Kidney epithelial cell (primary cell): ENCODE measurements around the gene BRAT1. TPM values are rescaled to one million over a fixed set of nuclear protein-coding genes. Genes with fewer than 3 reads are reported as not detected.

Experiments used
- DNase-seq: peaks from one replicate; pipeline ENCODE4 v3.0.0-alpha.2; 2010; ENCODE audit warnings: low read depth
- H3K27me3 ChIP-seq: 2 replicates; pipeline ENCODE4 v1.6.0; 2011; ENCODE audit warnings: low read length; ENCODE audit not compliant: control insufficient read depth, insufficient read depth
- H3K36me3 ChIP-seq: 2 replicates; pipeline ENCODE4 v1.5.1; 2011; ENCODE audit warnings: low read length; ENCODE audit not compliant: control insufficient read depth, insufficient read depth
- H3K4me3 ChIP-seq: 2 replicates; pipeline ENCODE4 v1.5.1; 2011; ENCODE audit warnings: low read depth, mild to moderate bottlenecking, control low read depth, low read length
- total RNA-seq: library from RNA; depleted of rRNA; stranded (reverse); fragments of >200 nt; gene quantifications from 2 replicates; pipeline ENCODE4 v1.2.3, GENCODE V29; 2015
- TF ChIP-seq, protein P1 (sequence below): IDR thresholded peaks from 2 replicates; pipeline ENCODE4 v1.5.1; 2011; ENCODE audit warnings: mild to moderate bottlenecking, moderate library complexity, low read length, control low read depth, inconsistent platforms; ENCODE audit not compliant: insufficient read depth, poor library complexity, severe bottlenecking

Gene BRAT1
- total RNA-seq, 1 donor from 2014 or later, result 40.1 TPM

GRCh38 chr7:2601065-2601464 is 45.7 kb upstream of the BRAT1 start:
- H3K36me3 ChIP-seq, result peaks cover 1% of the 10 kb centered on the region
- TF ChIP-seq, protein P1, sequence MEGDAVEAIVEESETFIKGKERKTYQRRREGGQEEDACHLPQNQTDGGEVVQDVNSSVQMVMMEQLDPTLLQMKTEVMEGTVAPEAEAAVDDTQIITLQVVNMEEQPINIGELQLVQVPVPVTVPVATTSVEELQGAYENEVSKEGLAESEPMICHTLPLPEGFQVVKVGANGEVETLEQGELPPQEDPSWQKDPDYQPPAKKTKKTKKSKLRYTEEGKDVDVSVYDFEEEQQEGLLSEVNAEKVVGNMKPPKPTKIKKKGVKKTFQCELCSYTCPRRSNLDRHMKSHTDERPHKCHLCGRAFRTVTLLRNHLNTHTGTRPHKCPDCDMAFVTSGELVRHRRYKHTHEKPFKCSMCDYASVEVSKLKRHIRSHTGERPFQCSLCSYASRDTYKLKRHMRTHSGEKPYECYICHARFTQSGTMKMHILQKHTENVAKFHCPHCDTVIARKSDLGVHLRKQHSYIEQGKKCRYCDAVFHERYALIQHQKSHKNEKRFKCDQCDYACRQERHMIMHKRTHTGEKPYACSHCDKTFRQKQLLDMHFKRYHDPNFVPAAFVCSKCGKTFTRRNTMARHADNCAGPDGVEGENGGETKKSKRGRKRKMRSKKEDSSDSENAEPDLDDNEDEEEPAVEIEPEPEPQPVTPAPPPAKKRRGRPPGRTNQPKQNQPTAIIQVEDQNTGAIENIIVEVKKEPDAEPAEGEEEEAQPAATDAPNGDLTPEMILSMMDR, result no peak
- no peak for DNase-seq
- no peaks in the 10 kb centered on the region for H3K27me3 ChIP-seq
- no peak overlapping the region for H3K4me3 ChIP-seq

DNA sequence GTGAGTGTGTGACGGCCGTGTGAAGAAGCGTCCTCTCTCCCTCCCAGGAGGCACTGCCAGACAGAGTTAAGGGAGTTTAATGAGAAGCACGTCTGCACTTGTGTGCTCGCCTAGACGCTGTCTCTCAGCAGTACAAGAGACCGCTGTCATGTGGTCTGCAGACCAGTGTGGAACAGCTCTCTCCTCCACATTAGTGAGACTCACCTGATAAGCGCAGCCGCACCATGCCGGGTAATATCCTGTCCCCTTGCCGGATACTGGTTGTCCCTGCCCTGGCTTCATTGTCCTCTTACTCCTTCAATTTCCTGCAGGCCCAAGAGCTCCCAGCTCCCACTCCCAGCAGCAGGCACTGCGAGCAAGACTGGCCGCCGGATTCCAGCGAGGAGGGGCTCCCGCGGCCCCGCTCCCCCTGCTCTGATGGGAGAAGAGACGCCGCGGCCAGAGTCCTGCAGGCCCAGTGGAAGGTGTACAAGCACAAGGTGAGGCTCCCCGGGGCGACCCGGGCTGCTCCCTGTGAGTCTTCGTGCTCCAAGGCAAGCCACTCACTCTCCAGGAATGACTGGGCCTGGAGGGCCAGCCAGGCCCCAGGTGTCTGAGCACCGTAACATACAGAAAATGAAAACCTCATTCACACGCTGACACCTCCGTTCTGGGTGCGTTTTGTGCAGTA is 43.0 kb upstream of the BRAT1 start:
- Histone ChIP-seq H3K27me3 (no peaks in the 10 kb centered on the region), H3K4me3 (no peak overlapping the region), H3K36me3 (peaks cover 4% of the 10 kb centered on the region)
- TF ChIP-seq, protein P1, result no peak
- no peak for DNase-seq

GRCh38 chr7:2597273-2597640 is 41.9 kb upstream of the BRAT1 start:
- Histone ChIP-seq H3K4me3 (no peak overlapping the region), H3K27me3 (no peaks in the 10 kb centered on the region), H3K36me3 (peaks cover 4% of the 10 kb centered on the region)
- DNase-seq, result no peak
- TF ChIP-seq, protein P1, result no peak

GRCh38 chr7:2596464-2597272 is 41.3 kb upstream of the BRAT1 start:
- TF ChIP-seq, protein P1, result no peak
- Histone ChIP-seq H3K36me3 (peaks cover 4% of the 10 kb centered on the region), H3K27me3 (no peaks in the 10 kb centered on the region), H3K4me3 (no peak overlapping the region)
- DNase-seq, result no peak

DNA sequence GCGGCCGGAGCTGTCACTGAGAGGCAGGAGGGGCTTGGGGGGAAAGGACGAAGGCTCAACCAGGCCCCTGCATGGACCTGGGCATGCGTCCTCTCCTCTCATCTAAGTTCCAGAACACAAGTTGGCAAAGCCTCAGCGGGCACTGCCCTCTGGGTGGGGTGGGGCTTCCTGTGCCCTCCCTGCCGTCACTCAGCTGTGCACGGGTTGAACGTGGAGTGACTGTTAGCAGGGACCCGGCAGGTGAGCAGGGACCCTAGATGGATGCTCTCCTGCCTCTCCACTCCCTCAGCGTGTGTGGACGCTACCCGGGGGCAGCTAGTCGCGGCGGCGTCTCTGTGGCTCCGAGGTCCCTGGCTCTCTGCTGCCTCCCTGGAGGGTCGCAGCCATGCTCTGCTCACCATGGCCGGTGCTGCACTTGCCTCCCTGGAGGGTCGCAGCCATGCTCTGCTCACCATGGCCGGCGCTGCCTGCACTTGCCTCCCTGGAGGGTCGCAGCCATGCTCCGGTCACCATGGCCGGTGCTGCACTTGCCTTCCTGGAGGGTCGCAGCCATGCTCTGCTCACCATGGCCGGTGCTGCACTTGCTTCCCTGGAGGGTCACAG is 40.0 kb upstream of the BRAT1 start:
- no peak for DNase-seq
- no peak overlapping the region for H3K4me3 ChIP-seq

More for the DNA sequence above, 40.0 kb upstream of the BRAT1 start:
- peaks cover 3% of the 10 kb centered on the region for H3K36me3 ChIP-seq
- TF ChIP-seq, protein P1, result no peak
- H3K27me3 ChIP-seq, result no peaks in the 10 kb centered on the region
